ENCODE results near the gene SCARF2. TPM values are rescaled to one million over a fixed set of nuclear protein-coding genes. Genes with fewer than 3 reads are reported as not detected.

The SCARF2 gene
- total RNA-seq, 1 donor from 2014 or later: 47.2 TPM

DNA sequence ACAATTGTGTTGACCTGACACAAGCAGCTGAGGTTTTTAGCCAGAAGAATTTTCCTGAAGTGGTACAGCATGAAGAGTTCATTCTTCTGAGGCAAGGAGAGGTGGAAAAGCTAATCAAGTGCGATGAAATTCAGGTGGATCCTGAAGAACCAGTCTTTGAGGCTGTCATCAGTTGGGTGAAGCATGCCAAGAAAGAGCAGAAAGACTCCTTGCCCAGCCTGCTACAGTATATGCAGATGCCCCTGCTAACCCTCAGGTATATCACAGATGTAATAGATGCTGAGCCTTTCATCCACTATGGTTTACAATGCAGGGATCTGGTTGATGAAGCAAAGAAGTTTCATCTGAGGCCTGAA is 12.9 kb upstream of the SCARF2 start:
- H3K9me3 Mint-ChIP-seq: no peaks in the 10 kb centered on the region
- no peak overlapping the region for H3K27ac Mint-ChIP-seq
- no peak for DNase-seq (ENCODE audit: low spot score in 2 of 2, unreplicated experiment in 2 of 2)
- TF ChIP-seq, protein P1, sequence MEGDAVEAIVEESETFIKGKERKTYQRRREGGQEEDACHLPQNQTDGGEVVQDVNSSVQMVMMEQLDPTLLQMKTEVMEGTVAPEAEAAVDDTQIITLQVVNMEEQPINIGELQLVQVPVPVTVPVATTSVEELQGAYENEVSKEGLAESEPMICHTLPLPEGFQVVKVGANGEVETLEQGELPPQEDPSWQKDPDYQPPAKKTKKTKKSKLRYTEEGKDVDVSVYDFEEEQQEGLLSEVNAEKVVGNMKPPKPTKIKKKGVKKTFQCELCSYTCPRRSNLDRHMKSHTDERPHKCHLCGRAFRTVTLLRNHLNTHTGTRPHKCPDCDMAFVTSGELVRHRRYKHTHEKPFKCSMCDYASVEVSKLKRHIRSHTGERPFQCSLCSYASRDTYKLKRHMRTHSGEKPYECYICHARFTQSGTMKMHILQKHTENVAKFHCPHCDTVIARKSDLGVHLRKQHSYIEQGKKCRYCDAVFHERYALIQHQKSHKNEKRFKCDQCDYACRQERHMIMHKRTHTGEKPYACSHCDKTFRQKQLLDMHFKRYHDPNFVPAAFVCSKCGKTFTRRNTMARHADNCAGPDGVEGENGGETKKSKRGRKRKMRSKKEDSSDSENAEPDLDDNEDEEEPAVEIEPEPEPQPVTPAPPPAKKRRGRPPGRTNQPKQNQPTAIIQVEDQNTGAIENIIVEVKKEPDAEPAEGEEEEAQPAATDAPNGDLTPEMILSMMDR (IDR thresholded peaks at IDR 0.05; ENCODE audit: unreplicated experiment): no peak
- no peaks in the 10 kb centered on the region for H3K4me1 Mint-ChIP-seq
- peaks cover 35% of the 10 kb centered on the region for H3K36me3 Mint-ChIP-seq
- no peak overlapping the region for H3K4me3 Mint-ChIP-seq
- H3K27me3 Mint-ChIP-seq (ENCODE audit: low read depth): no peaks in the 10 kb centered on the region

DNA sequence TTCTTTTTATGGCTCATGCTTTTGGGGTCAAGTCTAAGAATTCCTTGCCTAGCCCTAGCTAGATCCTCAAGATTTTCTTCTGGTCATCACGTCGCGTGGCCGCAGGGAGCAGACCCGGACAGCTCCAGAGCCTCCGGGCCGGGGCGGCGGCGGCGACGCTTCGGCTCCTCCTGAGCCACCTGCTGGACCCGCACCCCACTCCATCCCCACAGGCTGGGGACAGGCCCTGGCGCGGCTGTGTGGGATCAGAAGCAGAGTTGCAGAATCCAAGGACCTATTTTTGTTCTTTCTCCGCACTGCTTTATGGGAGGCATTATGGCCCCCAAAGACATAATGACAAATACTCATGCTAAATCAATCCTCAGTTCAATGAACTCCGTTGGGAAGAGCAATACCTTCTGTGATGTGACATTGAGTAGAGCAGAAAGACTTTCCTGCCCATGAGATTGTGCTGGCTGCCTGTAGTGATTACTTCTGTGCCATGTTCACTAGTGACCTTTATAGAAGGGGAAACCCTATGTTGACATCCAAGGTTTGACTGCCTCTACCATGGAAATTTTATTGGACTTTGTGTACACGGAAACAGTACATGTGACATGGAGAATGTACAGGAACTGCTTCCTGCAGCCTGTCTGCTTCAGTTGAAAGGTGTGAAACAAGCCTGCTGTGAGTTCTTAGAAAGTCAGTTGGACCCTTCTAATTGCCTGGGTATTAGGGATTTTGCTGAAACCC is 12.4 kb upstream of the SCARF2 start:
- no peaks in the 10 kb centered on the region for H3K9me3 Mint-ChIP-seq
- H3K27me3 Mint-ChIP-seq (ENCODE audit: low read depth): no peaks in the 10 kb centered on the region
- no peak overlapping the region for H3K27ac Mint-ChIP-seq
- H3K36me3 Mint-ChIP-seq: peaks cover 31% of the 10 kb centered on the region
- H3K4me1 Mint-ChIP-seq: no peaks in the 10 kb centered on the region
- TF ChIP-seq, protein P1 (IDR thresholded peaks at IDR 0.05; ENCODE audit: unreplicated experiment): no peak
- H3K4me3 Mint-ChIP-seq: no peak overlapping the region
- DNase-seq (ENCODE audit: low spot score in 2 of 2, unreplicated experiment in 2 of 2): no peak

DNA sequence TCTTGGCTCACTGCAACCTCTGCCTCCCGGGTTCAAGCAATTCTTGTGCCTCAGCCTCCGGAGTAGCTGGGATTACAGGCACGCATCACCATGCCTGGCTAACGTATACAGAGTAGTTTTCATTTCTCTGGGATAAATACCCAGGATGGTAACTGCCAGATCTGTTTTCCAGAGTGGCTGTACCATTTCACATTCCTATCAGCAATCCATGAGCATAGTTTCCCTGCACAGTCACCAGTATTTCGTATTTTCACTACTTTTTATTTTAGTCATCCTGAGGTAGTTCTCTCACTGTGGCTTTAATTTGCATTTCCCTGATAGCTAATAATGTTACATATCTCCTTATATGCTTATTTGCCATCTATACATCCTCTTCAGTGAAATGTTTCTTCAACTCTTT is 11.0 kb upstream of the SCARF2 start:
- H3K4me3 Mint-ChIP-seq: no peak overlapping the region
- H3K27me3 Mint-ChIP-seq (ENCODE audit: low read depth): no peaks in the 10 kb centered on the region
- no peak for DNase-seq (ENCODE audit: low spot score in 2 of 2, unreplicated experiment in 2 of 2)
- peaks cover 36% of the 10 kb centered on the region for H3K36me3 Mint-ChIP-seq
- no peaks in the 10 kb centered on the region for H3K4me1 Mint-ChIP-seq
- TF ChIP-seq, protein P1 (IDR thresholded peaks at IDR 0.05; ENCODE audit: unreplicated experiment): no peak
- H3K27ac Mint-ChIP-seq: no peak overlapping the region
- H3K9me3 Mint-ChIP-seq: no peaks in the 10 kb centered on the region

DNA sequence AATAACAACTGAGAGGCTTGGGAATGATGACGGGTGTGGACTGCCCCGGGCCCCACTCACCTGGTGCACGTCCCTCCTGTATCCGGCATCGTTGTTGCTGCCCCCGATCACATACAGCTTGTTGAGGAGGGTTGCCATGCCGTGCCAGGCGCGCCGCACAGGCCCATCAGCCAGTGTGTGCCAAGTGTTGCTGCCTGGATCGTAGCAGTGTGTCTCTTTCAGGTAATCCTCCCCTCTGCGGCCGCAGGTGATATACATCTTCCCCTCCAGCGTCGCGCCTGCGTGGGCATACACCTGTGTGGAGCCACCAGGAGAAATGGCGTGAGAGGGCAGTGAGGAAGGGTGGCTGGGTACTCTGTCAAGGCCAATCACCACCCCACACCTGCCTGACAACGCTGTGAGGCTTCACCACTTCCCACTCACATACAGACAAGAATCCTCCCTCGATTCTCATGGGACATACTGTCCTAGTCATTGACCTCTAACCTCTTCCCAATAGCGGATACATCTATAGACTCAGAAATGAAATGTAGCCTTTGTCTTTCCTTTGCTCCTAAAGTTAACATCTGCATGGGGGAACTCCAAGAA is 8.9 kb upstream of the SCARF2 start:
- TF ChIP-seq, protein P1 (IDR thresholded peaks at IDR 0.05; ENCODE audit: unreplicated experiment): no peak
- H3K27me3 Mint-ChIP-seq (ENCODE audit: low read depth): no peaks in the 10 kb centered on the region
- DNase-seq (ENCODE audit: low spot score in 2 of 2, unreplicated experiment in 2 of 2): no peak
- peaks cover 39% of the 10 kb centered on the region for H3K36me3 Mint-ChIP-seq
- no peaks in the 10 kb centered on the region for H3K4me1 Mint-ChIP-seq
- H3K9me3 Mint-ChIP-seq: no peaks in the 10 kb centered on the region
- no peak overlapping the region for H3K27ac Mint-ChIP-seq
- H3K4me3 Mint-ChIP-seq: no peak overlapping the region

DNA sequence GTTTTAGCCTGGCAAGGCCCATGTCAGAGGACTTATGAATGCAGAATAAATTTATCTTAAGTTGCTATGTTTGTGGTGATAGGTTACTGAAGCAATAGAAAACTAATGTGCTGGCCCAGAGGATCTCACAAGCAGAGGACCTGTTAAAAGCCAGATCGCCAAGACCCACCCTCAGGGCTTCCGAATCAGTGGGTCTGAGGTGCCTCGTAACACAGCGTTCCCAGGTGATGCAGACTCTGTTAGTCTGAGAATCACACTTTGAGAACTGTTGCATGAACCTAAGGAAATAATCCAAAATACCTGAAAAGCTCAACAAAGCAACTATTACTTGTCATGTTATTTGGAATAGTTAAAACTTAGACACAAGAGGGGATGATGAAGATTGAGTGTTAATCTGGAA is 6.7 kb upstream of the SCARF2 start:
- Mint-ChIP-seq H3K27ac (no peak overlapping the region), H3K4me1 (no peaks in the 10 kb centered on the region), H3K36me3 (peaks cover 23% of the 10 kb centered on the region), H3K9me3 (no peaks in the 10 kb centered on the region), H3K27me3 (ENCODE audit: low read depth) (no peaks in the 10 kb centered on the region), H3K4me3 (no peak overlapping the region)
- DNase-seq (ENCODE audit: low spot score in 2 of 2, unreplicated experiment in 2 of 2): no peak
- TF ChIP-seq, protein P1 (IDR thresholded peaks at IDR 0.05; ENCODE audit: unreplicated experiment): no peak

Measured in mesothelial cell of epicardium (in vitro differentiated cells).